Natural killer cell (primary cell): Measurements from ENCODE around the gene FANCI. TPM values are rescaled to one million over a fixed set of nuclear protein-coding genes. Genes with fewer than 3 reads are reported as not detected.
A peak's percentile ranks its signal among the peaks of the same experiment; 100 is the strongest.

Experiments
- ATAC-seq, 3 donors: fragments of 150-1000 bp in 2 of 3; fragments of 200-7000 bp in 1 of 3; cut with Tn5 transposase; 1 replicate in 1 of 3; 2 replicates in 2 of 3; pipeline ENCODE4 v1.10.0; 2021; ENCODE audit warnings: mild to moderate bottlenecking in 2 of 3, moderate library complexity in 2 of 3
- DNase-seq, 2 donors: peaks; one replicate each; pipeline versions ENCODE4 v3.0.0 to v3.0.0-alpha.2; 2013 to 2021; ENCODE audit warnings: mixed read lengths in 1 of 2
- H3K27ac ChIP-seq: one replicate; pipeline ENCODE4 v1.5.1; 2013; ENCODE audit warnings: mild to moderate bottlenecking, low read length
- H3K27me3 ChIP-seq: one replicate; pipeline ENCODE4 v1.6.1; 2013; ENCODE audit warnings: low read length; ENCODE audit not compliant: control insufficient read depth, insufficient read depth
- H3K36me3 ChIP-seq: one replicate; pipeline ENCODE4 v1.6.1; 2013; ENCODE audit warnings: low read length; ENCODE audit not compliant: control insufficient read depth, insufficient read depth
- H3K4me1 ChIP-seq: one replicate; pipeline ENCODE4 v1.6.1; 2013; ENCODE audit warnings: low read length; ENCODE audit not compliant: control insufficient read depth, insufficient read depth
- H3K4me3 ChIP-seq: one replicate; pipeline ENCODE4 v1.5.1; 2013; ENCODE audit warnings: low read length
- H3K9me3 ChIP-seq: one replicate; pipeline ENCODE4 v1.6.1; 2013; ENCODE audit warnings: low read length; ENCODE audit not compliant: control insufficient read depth, insufficient read depth
- H3K27ac Mint-ChIP-seq, 2 donors: one replicate each; pipeline ENCODE4 v1.8.0; 2022; ENCODE audit warnings: mild to moderate bottlenecking in 2 of 2, mixed read lengths in 2 of 2, moderate library complexity in 1 of 2
- H3K27me3 Mint-ChIP-seq, 2 donors: one replicate each; pipeline ENCODE4 v1.8.0; 2022; ENCODE audit warnings: low read depth in 2 of 2, mixed read lengths in 2 of 2
- H3K36me3 Mint-ChIP-seq: one replicate; pipeline ENCODE4 v1.8.0; 2022; ENCODE audit warnings: mixed read lengths
- H3K4me1 Mint-ChIP-seq, 2 donors: one replicate each; pipeline ENCODE4 v1.8.0; 2022; ENCODE audit warnings: mixed read lengths in 2 of 2
- H3K4me3 Mint-ChIP-seq: one replicate; pipeline ENCODE4 v1.8.0; 2022; ENCODE audit warnings: mild to moderate bottlenecking, moderate library complexity, mixed read lengths
- H3K9me3 Mint-ChIP-seq, 2 donors: one replicate each; pipeline ENCODE4 v1.8.0; 2022; ENCODE audit warnings: mixed read lengths in 2 of 2
- CTCF ChIP-seq: fragments of 200-600 bp; IDR thresholded peaks from one replicate; pipeline ENCODE4 v1.8.0; 2022; ENCODE audit warnings: antibody characterized with exemption
- WGBS: methylation state at CpG from one replicate; pipeline ENCODE4 v1.1.7; 2013; ENCODE audit warnings: missing lambda C conversion rate; ENCODE audit not compliant: insufficient coverage; 5-methylcytosine and 5-hydroxymethylcytosine counted together
- intact Hi-C: fragments of 100-400 bp; cut with micrococcal nuclease; formaldehyde crosslinking; loops from one replicate; pipeline ENCODE4 v1.14.2; 2022
- total RNA-seq, 4 donors: library from RNA; stranded (reverse); fragments of 120-200 nt in 1 of 4; gene quantifications; one replicate each; pipeline versions ENCODE4 v1.2.3 to v1.2.4, GENCODE V29; 2013 to 2022

The FANCI gene
- total RNA-seq, 3 donors from 2014 or later (not counting 1 experiment from before 2014, with no cell fraction given), result 22.3 to 27.9 (median 22.7) TPM

- Histone ChIP-seq H3K27ac (no peak overlapping the region), H3K9me3 (no peaks in the 10 kb centered on the region), H3K4me1 (no peaks in the 10 kb centered on the region), H3K4me3 (no peak overlapping the region), H3K27me3 (no peaks in the 10 kb centered on the region), H3K36me3 (peaks cover 3% of the 10 kb centered on the region)
- Mint-ChIP-seq H3K27me3 (no peaks in the 10 kb centered on the region), H3K27ac (no peak overlapping the region), H3K4me3 (no peak overlapping the region), H3K36me3 (peaks cover 8% of the 10 kb centered on the region), H3K4me1 (no peaks in the 10 kb centered on the region), H3K9me3 (no peaks in the 10 kb centered on the region)
- intact Hi-C loops, result no loop called here
- no CpG with 5 or more reads among the region's 1 CpG for WGBS
- no peak for DNase-seq
- no peak for ATAC-seq
- no peak for TF ChIP-seq CTCF
Measured at GRCh38 chr15:89278307-89278706, 34.5 kb downstream of the FANCI start.

- H3K27me3 Mint-ChIP-seq, result no peaks in the 10 kb centered on the region
- H3K4me3 Mint-ChIP-seq, result no peak overlapping the region
- no peaks in the 10 kb centered on the region for H3K9me3 Mint-ChIP-seq
- Histone ChIP-seq H3K4me3 (no peak overlapping the region), H3K27me3 (no peaks in the 10 kb centered on the region), H3K27ac (no peak overlapping the region), H3K4me1 (no peaks in the 10 kb centered on the region), H3K36me3 (peaks cover 5% of the 10 kb centered on the region), H3K9me3 (no peaks in the 10 kb centered on the region)
- 100% methylated on average over 4 of the region's 4 CpGs for WGBS
- H3K4me1 Mint-ChIP-seq, result no peaks in the 10 kb centered on the region
- no peak overlapping the region for H3K27ac Mint-ChIP-seq
- intact Hi-C loops, result no loop called here
- H3K36me3 Mint-ChIP-seq, result peaks cover 24% of the 10 kb centered on the region
- TF ChIP-seq CTCF, result no peak
- ATAC-seq (no peak), DNase-seq (no peak)
Measured at GRCh38 chr15:89282631-89283030, 38.9 kb downstream of the FANCI start.

- no peak for DNase-seq
- no peaks in the 10 kb centered on the region for H3K9me3 Mint-ChIP-seq
- no peaks in the 10 kb centered on the region for H3K4me1 Mint-ChIP-seq
- H3K36me3 Mint-ChIP-seq, result peaks cover 25% of the 10 kb centered on the region
- Histone ChIP-seq H3K4me1 (no peaks in the 10 kb centered on the region), H3K9me3 (no peaks in the 10 kb centered on the region), H3K4me3 (no peak overlapping the region), H3K27ac (no peak overlapping the region), H3K27me3 (no peaks in the 10 kb centered on the region), H3K36me3 (peaks cover 5% of the 10 kb centered on the region)
- no peak overlapping the region for H3K27ac Mint-ChIP-seq
- no peak overlapping the region for H3K4me3 Mint-ChIP-seq
- no peak for ATAC-seq
- intact Hi-C loops, result no loop called here
- no peaks in the 10 kb centered on the region for H3K27me3 Mint-ChIP-seq
- TF ChIP-seq CTCF, result no peak
- 98% methylated on average over 4 of the region's 4 CpGs for WGBS
Measured at GRCh38 chr15:89283201-89283600, 39.4 kb downstream of the FANCI start.

GRCh38 chr15:89291934-89292438, 48.2 kb downstream of the FANCI start:
- no peak overlapping the region for H3K4me3 Mint-ChIP-seq
- Histone ChIP-seq H3K4me1 (no peaks in the 10 kb centered on the region), H3K4me3 (no peak overlapping the region), H3K36me3 (peaks cover 2% of the 10 kb centered on the region), H3K27me3 (no peaks in the 10 kb centered on the region), H3K9me3 (no peaks in the 10 kb centered on the region), H3K27ac (no peak overlapping the region)
- no peak for DNase-seq
- intact Hi-C loops, result no loop called here
- no peak for ATAC-seq
- H3K4me1 Mint-ChIP-seq, result no peaks in the 10 kb centered on the region
- H3K36me3 Mint-ChIP-seq, result peaks cover 7% of the 10 kb centered on the region
- H3K27me3 Mint-ChIP-seq, result no peaks in the 10 kb centered on the region
- no peaks in the 10 kb centered on the region for H3K9me3 Mint-ChIP-seq
- H3K27ac Mint-ChIP-seq, result peak overlapping the region in 1 of 2 donors; percentile 5
- WGBS, result 100% methylated on average over 1 of the region's 2 CpGs
- TF ChIP-seq CTCF, result no peak
